NB4 (cell line): Measurements from ENCODE around the gene ST3GAL4.

Source experiments
- DNase-seq: peaks from one replicate; pipeline ENCODE4 v3.0.0; 2010; ENCODE audit warnings: low read depth
- H3K4me3 ChIP-seq: one replicate; pipeline ENCODE4 v1.5.1; 2011; ENCODE audit warnings: mild to moderate bottlenecking, low read depth, low read length, moderate library complexity
- CTCF ChIP-seq: IDR thresholded peaks from one replicate; pipeline ENCODE4 v1.5.1; 2012; ENCODE audit warnings: low read depth, low read length
- MAX ChIP-seq: IDR thresholded peaks from 2 replicates; pipeline ENCODE4 v1.6.1; 2011; ENCODE audit warnings: low read depth, low read length
- MYC ChIP-seq: IDR thresholded peaks from 2 replicates; pipeline ENCODE4 v1.6.1; 2011; ENCODE audit warnings: low read depth, low read length
- POLR2A ChIP-seq: IDR thresholded peaks from 2 replicates; pipeline ENCODE4 v1.6.1; 2011; ENCODE audit warnings: mild to moderate bottlenecking; ENCODE audit not compliant: insufficient read length; ENCODE audit errors: extremely low read depth

Gene ST3GAL4

GRCh38 chr11:126337126-126337473 lies 18.4 kb upstream of the ST3GAL4 start:
- H3K4me3 ChIP-seq, result no peak overlapping the region
- peak; percentile 64 for DNase-seq

GRCh38 chr11:126337474-126338241 lies 17.8 kb upstream of the ST3GAL4 start:
- TF ChIP-seq CTCF (no peak), MAX (no peak), POLR2A (no peak), MYC (no peak)
- DNase-seq, result no peak
- H3K4me3 ChIP-seq, result no peak overlapping the region

More at GRCh38 chr11:126337126-126337473, 18.4 kb upstream of the ST3GAL4 start:
- TF ChIP-seq MYC (no peak), POLR2A (no peak), MAX (no peak), CTCF (no peak)

- no peak for DNase-seq
- no peak overlapping the region for H3K4me3 ChIP-seq
- TF ChIP-seq MAX, result no peak
- no peak for TF ChIP-seq POLR2A
- TF ChIP-seq MYC, result no peak
- TF ChIP-seq CTCF, result no peak
Measured at GRCh38 chr11:126338346-126339055, 17.0 kb upstream of the ST3GAL4 start.

GRCh38 chr11:126339073-126339862 lies 16.2 kb upstream of the ST3GAL4 start:
- TF ChIP-seq MAX (no peak), MYC (no peak), POLR2A (no peak), CTCF (no peak)
- no peak for DNase-seq
- H3K4me3 ChIP-seq, result no peak overlapping the region

GRCh38 chr11:126339863-126340434 lies 15.5 kb upstream of the ST3GAL4 start:
- no peak for TF ChIP-seq CTCF
- no peak for TF ChIP-seq POLR2A
- TF ChIP-seq MAX, result no peak
- TF ChIP-seq MYC, result no peak
- H3K4me3 ChIP-seq, result no peak overlapping the region

More at GRCh38 chr11:126339863-126340434, 15.5 kb upstream of the ST3GAL4 start:
- DNase-seq, result no peak
